Ectodermal cell (in vitro differentiated cells): Measurements from ENCODE around the gene MTX1.
"Not testable (repeated sequence)": the region's sequence is repeated elsewhere in the genome, so short reads cannot be mapped to it uniquely, and the experiment has no call there.

Experiments
- H3K27ac ChIP-seq: 2 replicates; pipeline ENCODE4 v1.7.0; 2013; ENCODE audit warnings: mild to moderate bottlenecking, low read depth, low read length; ENCODE audit not compliant: insufficient read depth, poor library complexity, severe bottlenecking
- H3K27me3 ChIP-seq: 2 replicates; pipeline ENCODE4 v1.7.0; 2013; ENCODE audit warnings: mild to moderate bottlenecking, low read length; ENCODE audit not compliant: insufficient read depth, control insufficient read depth, poor library complexity, severe bottlenecking
- H3K36me3 ChIP-seq: one replicate; pipeline ENCODE4 v1.7.0; 2013; ENCODE audit warnings: low read length; ENCODE audit not compliant: control insufficient read depth, insufficient read depth
- H3K4me1 ChIP-seq: one replicate; pipeline ENCODE4 v1.7.0; 2013; ENCODE audit warnings: low read length; ENCODE audit not compliant: control insufficient read depth, insufficient read depth
- H3K4me3 ChIP-seq: 2 replicates; pipeline ENCODE4 v1.7.0; 2013; ENCODE audit warnings: low read depth, low read length, control low read depth; ENCODE audit not compliant: insufficient read depth
- H3K9me3 ChIP-seq: 2 replicates; pipeline ENCODE4 v1.7.0; 2013; ENCODE audit warnings: mild to moderate bottlenecking, low read length, moderate library complexity; ENCODE audit not compliant: control insufficient read depth
- WGBS, 2 experiments: methylation state at CpG; one replicate each; pipeline ENCODE4 v1.1.7; 2013; ENCODE audit warnings: missing lambda C conversion rate in 2 of 2; 5-methylcytosine and 5-hydroxymethylcytosine counted together

The MTX1 gene

GRCh38 chr1:155223047-155223446, 14.6 kb downstream of the MTX1 start:
- Histone ChIP-seq H3K36me3 (no peaks in the 10 kb centered on the region), H3K4me1 (peaks cover 13% of the 10 kb centered on the region), H3K27me3 (no peaks in the 10 kb centered on the region), H3K27ac (no peak overlapping the region), H3K4me3 (no peak overlapping the region), H3K9me3 (no peaks in the 10 kb centered on the region)
- 90 to 95% methylated on average over 7 of the region's 7 CpGs for WGBS, 2 experiments

GRCh38 chr1:155225404-155225759, 16.9 kb downstream of the MTX1 start:
- not testable (repeated sequence) for H3K9me3 ChIP-seq, H3K36me3 ChIP-seq, H3K27ac ChIP-seq, H3K27me3 ChIP-seq, H3K4me3 ChIP-seq
- WGBS, 2 experiments = 94 to 96% methylated on average over 8 of the region's 8 CpGs
- H3K4me1 ChIP-seq = peaks cover 15% of the 10 kb centered on the region

- H3K27ac ChIP-seq = peak overlapping the region; percentile 88
- H3K4me1 ChIP-seq = peaks cover 15% of the 10 kb centered on the region
- WGBS, 2 experiments = 0 to 1% methylated on average over 7 of the region's 7 CpGs
- no peaks in the 10 kb centered on the region for H3K9me3 ChIP-seq
- no peaks in the 10 kb centered on the region for H3K36me3 ChIP-seq
- H3K4me3 ChIP-seq = peak overlapping the region; percentile 92
- peaks cover 4% of the 10 kb centered on the region for H3K27me3 ChIP-seq
Measured at GRCh38 chr1:155226188-155226909, 17.9 kb downstream of the MTX1 start.

GRCh38 chr1:155226910-155227260, 18.4 kb downstream of the MTX1 start:
- WGBS, 2 experiments = 0% methylated on average over 18 of the region's 19 CpGs
- H3K36me3 ChIP-seq = no peaks in the 10 kb centered on the region
- H3K9me3 ChIP-seq = no peaks in the 10 kb centered on the region
- H3K27ac ChIP-seq = peak overlapping the region; percentile 88
- H3K27me3 ChIP-seq = peaks cover 4% of the 10 kb centered on the region
- peak overlapping the region; percentile 92 for H3K4me3 ChIP-seq
- peaks cover 15% of the 10 kb centered on the region for H3K4me1 ChIP-seq

GRCh38 chr1:155227261-155228095, 19.0 kb downstream of the MTX1 start:
- Histone ChIP-seq H3K4me3 (peak overlapping the region; percentile 92), H3K27me3 (peaks cover 4% of the 10 kb centered on the region), H3K9me3 (no peaks in the 10 kb centered on the region), H3K27ac (peak overlapping the region; percentile 88), H3K36me3 (no peaks in the 10 kb centered on the region), H3K4me1 (peaks cover 15% of the 10 kb centered on the region)
- 1% methylated on average over 42 of the region's 42 CpGs for WGBS, 2 experiments

- H3K27me3 ChIP-seq = peaks cover 4% of the 10 kb centered on the region
- no peaks in the 10 kb centered on the region for H3K9me3 ChIP-seq
- H3K4me3 ChIP-seq = peak overlapping the region; percentile 92
- H3K4me1 ChIP-seq = peaks cover 15% of the 10 kb centered on the region
- 78 to 85% methylated on average over 9 of the region's 9 CpGs for WGBS, 2 experiments
- peak overlapping the region; percentile 74 for H3K27ac ChIP-seq
- H3K36me3 ChIP-seq = no peaks in the 10 kb centered on the region
Measured at GRCh38 chr1:155228096-155228427, 19.6 kb downstream of the MTX1 start.

GRCh38 chr1:155231302-155231701, 22.8 kb downstream of the MTX1 start:
- H3K9me3 ChIP-seq, H3K4me1 ChIP-seq: not testable (repeated sequence)
- 85 to 86% methylated on average over 3 of the region's 3 CpGs for WGBS, 2 experiments

GRCh38 chr1:155232001-155232978, 23.8 kb downstream of the MTX1 start:
- H3K4me1 ChIP-seq, H3K27me3 ChIP-seq, H3K27ac ChIP-seq, H3K36me3 ChIP-seq, H3K9me3 ChIP-seq, H3K4me3 ChIP-seq: not testable (repeated sequence)
- WGBS, 2 experiments = 91 to 93% methylated on average over 13 of the region's 13 CpGs

More at GRCh38 chr1:155231302-155231701, 22.8 kb downstream of the MTX1 start:
- H3K27me3 ChIP-seq, H3K36me3 ChIP-seq, H3K4me3 ChIP-seq, H3K27ac ChIP-seq: not testable (repeated sequence)

- not testable (repeated sequence) for H3K4me3 ChIP-seq, H3K4me1 ChIP-seq, H3K9me3 ChIP-seq, H3K27ac ChIP-seq, H3K27me3 ChIP-seq, H3K36me3 ChIP-seq
- 93 to 98% methylated on average over 1 of the region's 5 CpGs for WGBS, 2 experiments
Measured at GRCh38 chr1:155233502-155233901, 25.0 kb downstream of the MTX1 start.

GRCh38 chr1:155235375-155235774, 26.9 kb downstream of the MTX1 start:
- not testable (repeated sequence) for H3K9me3 ChIP-seq, H3K27me3 ChIP-seq, H3K4me3 ChIP-seq, H3K27ac ChIP-seq, H3K36me3 ChIP-seq, H3K4me1 ChIP-seq
- 94 to 96% methylated on average over 5 of the region's 9 CpGs for WGBS, 2 experiments
